ENCODE data around the gene CEP83.
"Not testable (repeated sequence)": the region's sequence is repeated elsewhere in the genome, so short reads cannot be mapped to it uniquely, and the experiment has no call there.

CEP83 gene

GRCh38 chr12:94430304-94430703, 29.4 kb downstream of the CEP83 start:
- no peak for DNase-seq (ENCODE audit: low read depth, low spot score)

GRCh38 chr12:94429633-94430032, 30.0 kb downstream of the CEP83 start:
- DNase-seq (ENCODE audit: low read depth, low spot score) = no peak

GRCh38 chr12:94429191-94429590, 30.5 kb downstream of the CEP83 start:
- no peak for DNase-seq (ENCODE audit: low read depth, low spot score)

- no peak for DNase-seq (ENCODE audit: low read depth, low spot score)
Measured at GRCh38 chr12:94427501-94428381, 31.9 kb downstream of the CEP83 start.

- DNase-seq (ENCODE audit: low read depth, low spot score) = peak; percentile 32
Measured at GRCh38 chr12:94426049-94426448, 33.6 kb downstream of the CEP83 start.

GRCh38 chr12:94424830-94425229, 34.8 kb downstream of the CEP83 start:
- not testable (repeated sequence) for DNase-seq (ENCODE audit: low read depth, low spot score)

GRCh38 chr12:94421868-94422740, 37.6 kb downstream of the CEP83 start:
- no peak for DNase-seq (ENCODE audit: low read depth, low spot score)

- DNase-seq (ENCODE audit: low read depth, low spot score) = no peak
Measured at GRCh38 chr12:94418517-94418916, 41.1 kb downstream of the CEP83 start.

GRCh38 chr12:94416613-94417012, 43.1 kb downstream of the CEP83 start:
- no peak for DNase-seq (ENCODE audit: low read depth, low spot score)

GRCh38 chr12:94415066-94415465, 44.6 kb downstream of the CEP83 start:
- no peak for DNase-seq (ENCODE audit: low read depth, low spot score)

GRCh38 chr12:94405413-94406116, 54.1 kb downstream of the CEP83 start:
- no peak for DNase-seq (ENCODE audit: low read depth, low spot score)

- no peak for DNase-seq (ENCODE audit: low read depth, low spot score)
Measured at GRCh38 chr12:94404854-94405253, 54.8 kb downstream of the CEP83 start.

GRCh38 chr12:94401326-94401725, 58.3 kb downstream of the CEP83 start:
- no peak for DNase-seq (ENCODE audit: low read depth, low spot score)

GRCh38 chr12:94398685-94399084, 61.0 kb downstream of the CEP83 start:
- not testable (repeated sequence) for DNase-seq (ENCODE audit: low read depth, low spot score)

- DNase-seq (ENCODE audit: low read depth, low spot score) = no peak
Measured at GRCh38 chr12:94397401-94397800, 62.3 kb downstream of the CEP83 start.

- DNase-seq (ENCODE audit: low read depth, low spot score) = not testable (repeated sequence)
Measured at GRCh38 chr12:94396014-94396413, 63.7 kb downstream of the CEP83 start.

- DNase-seq (ENCODE audit: low read depth, low spot score) = no peak
Measured at GRCh38 chr12:94390130-94390485, 69.6 kb downstream of the CEP83 start.

GRCh38 chr12:94389482-94390129, 70.1 kb downstream of the CEP83 start:
- peak; percentile 94 for DNase-seq (ENCODE audit: low read depth, low spot score)

GRCh38 chr12:94386422-94386821, 73.2 kb downstream of the CEP83 start:
- DNase-seq (ENCODE audit: low read depth, low spot score) = no peak

GRCh38 chr12:94384030-94384429, 75.6 kb downstream of the CEP83 start:
- DNase-seq (ENCODE audit: low read depth, low spot score) = no peak

- DNase-seq (ENCODE audit: low read depth, low spot score) = no peak
Measured at GRCh38 chr12:94380507-94380906, 79.2 kb downstream of the CEP83 start.
